ENCODE data around the gene MRM2. TPM values are rescaled to one million over a fixed set of nuclear protein-coding genes. Genes with fewer than 3 reads are reported as not detected.

Gene MRM2
- total RNA-seq, result 14.6 and 26.1 TPM in 2 replicates

DNA sequence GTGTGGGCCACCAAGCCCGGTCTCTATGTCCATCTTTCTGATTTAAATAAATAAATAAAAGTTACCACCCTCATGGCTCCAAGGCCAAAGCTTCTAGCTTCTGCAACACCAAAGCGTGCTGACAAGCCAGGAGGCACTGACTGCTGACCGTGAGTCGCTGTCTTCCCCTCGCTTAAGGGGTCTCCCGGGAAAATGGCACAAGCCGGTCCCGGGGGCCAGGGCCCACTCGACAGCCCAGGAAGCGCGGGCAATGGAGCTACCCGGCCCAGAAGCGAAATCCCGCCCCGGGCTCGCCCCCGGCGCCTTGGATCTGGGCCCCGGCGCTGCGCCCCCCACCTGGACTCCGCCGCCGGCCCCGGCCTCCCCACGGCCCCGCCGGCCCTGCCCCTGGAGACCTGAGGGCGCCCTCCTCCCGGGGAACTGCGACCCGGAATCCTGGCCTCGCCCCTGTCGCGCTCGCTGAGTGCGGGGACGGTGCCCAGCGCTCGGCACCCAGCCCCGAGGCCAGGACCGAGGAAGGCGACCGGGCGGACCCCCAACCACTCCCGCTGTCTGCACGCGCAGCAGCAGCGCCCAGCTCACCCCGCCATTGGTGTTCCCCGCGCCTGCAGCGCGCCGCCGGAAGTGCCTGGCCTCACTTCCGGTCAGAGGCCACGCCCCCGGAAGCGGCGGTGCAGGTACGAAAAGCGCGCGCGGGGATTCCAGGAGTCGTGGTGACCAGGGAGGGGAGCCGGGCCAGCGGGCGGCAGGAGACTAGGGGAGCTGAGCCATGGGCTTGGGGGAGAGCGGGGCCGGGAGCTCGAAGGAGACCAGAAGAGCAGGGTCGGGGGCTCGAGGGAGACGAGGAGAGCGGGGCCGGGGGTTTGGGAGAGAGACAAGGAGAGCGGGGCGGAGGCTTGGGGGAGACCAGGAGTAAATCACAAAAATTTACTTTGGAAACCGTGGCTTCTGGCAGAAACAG, at the start of gene MRM2, which contains the start of gene NUDT1:
MRM2 (minus strand) TSS at position 626 of the 961 bp plus-strand sequence; CDS start at position 590, 36 bp downstream.
NUDT1 (plus strand) TSS at position 647 of the 961 bp plus-strand sequence. CDS start 2,349 bp downstream, outside the sequence.

DNA sequence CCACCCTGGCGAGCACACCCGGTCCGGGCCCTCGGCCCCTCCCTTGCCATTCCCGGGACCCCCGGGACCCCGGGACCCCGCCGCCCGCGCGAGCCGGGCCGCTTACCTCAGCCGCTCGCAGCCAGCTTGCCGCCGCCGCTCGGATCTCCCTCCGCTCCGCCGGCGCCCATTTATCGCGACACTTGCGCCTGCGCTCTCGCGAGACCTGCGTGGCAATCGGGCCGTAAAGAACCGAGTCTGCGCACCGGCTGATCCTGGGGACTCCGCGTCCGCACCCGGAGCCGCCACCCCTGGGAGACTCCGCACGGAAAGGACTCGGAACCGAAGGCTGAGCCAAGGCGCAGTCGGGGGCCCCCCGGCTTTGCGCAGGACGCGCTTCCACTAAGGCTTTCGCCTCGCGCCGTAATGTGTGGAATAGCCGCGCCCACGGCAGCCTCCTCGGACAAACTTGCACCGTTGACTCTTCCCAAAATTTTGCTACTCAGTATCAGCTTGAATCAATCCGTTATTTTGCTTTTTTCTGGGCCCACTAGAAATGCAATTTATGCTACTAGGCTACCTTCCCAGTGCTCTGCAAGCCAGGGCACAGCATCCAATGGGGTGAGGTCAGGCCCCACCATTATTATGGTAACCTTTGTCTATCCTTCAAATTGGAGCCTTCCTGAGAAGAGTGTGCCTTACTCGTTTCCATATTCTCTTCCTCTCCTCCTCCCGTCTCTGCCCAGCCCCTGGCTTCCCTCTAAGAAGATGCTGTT, 9.1 kb downstream of the MRM2 start, which contains the start of gene MAD1L1:
MAD1L1 (minus strand) TSS at position 180 of the 755 bp plus-strand sequence. CDS start 2,812 bp downstream, outside the sequence.

Other genes with a start within 250 kb of the MRM2 start
- gene MAD1L1, start 9.3 kb downstream of the MRM2 start, total RNA-seq, result 69.7 and 82.0 TPM in 2 replicates
- gene NUDT1, start within 50 bp of the MRM2 start, total RNA-seq, result 31.1 and 42.7 TPM in 2 replicates
- 18.2 and 21.1 TPM in 2 replicates for gene SNX8, start 72.2 kb upstream of the MRM2 start, total RNA-seq
- 210 and 289 TPM in 2 replicates for gene EIF3B, start 112.6 kb upstream of the MRM2 start, total RNA-seq
- gene CHST12, start 161.4 kb upstream of the MRM2 start, total RNA-seq, result 8.5 and 10.3 TPM in 2 replicates
- gene GRIFIN, start 234.2 kb upstream of the MRM2 start, total RNA-seq, result not detected in 2 replicates

All from uterine smooth muscle cell (primary cell).